ENCODE results near the gene COL18A1. TPM values are rescaled to one million over a fixed set of nuclear protein-coding genes. Genes with fewer than 3 reads are reported as not detected.

The COL18A1 gene
- total and polyA plus RNA-seq, 2 experiments from 2014 or later: 97.1 to 140 TPM

DNA sequence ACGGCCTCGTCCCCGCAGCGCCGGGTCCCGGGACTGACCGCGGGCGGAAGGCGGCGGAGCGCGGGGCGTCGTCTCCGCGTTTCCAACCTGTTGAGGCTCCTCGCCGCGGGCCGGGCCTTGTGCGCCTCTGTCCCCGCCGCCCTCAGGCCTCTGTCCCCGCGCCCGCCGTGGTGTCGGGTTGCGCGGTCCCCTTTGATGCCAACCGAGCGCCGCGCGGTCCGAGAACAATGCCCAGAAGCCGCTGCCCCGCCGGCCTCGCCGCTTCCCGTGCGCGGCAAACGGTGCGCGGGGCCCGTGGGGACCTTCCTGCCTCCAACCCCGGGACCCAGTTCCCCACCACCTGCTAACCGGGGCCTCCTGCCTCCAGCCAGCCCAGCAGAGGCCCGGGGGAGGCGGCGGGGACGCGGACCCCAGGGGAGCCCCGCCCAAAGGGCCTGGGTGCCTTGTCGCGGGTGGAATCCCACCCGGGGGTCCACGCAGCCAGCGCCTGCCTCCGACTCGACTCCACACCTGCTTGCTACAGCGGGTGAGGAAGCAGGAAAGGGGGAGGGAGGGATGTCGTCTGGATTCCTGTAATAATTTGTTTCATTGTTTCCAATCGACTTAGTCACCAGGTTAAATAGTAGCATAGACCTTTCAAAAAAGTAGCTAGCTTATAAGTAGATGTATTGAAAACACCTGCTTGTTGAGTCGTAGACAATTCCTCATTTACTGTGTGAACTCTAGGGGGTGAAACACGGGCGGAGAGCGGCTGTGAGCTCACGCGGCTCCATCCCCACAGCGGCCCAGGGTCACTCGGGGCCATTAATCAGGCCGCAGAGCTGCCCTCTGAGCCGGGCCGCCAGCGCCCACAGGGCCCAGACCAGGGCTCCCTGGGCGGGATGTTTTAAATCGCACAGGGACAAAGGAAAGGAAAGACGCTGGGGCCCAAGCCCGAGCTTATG is 1.1 kb downstream of the COL18A1 start:
- Histone ChIP-seq H3K27ac (peak overlapping the region; percentile 66), H3K4me2 (peak overlapping the region; percentile 94), H3K9me2 (replicated peaks; ENCODE audit: insufficient read depth) (no peaks in the 10 kb centered on the region), H3K9me3 (ENCODE audit: low read depth) (peaks cover 4% of the 10 kb centered on the region), H3K4me1 (ENCODE audit: insufficient read depth) (peaks cover 52% of the 10 kb centered on the region), H2AFZ (no peak overlapping the region), H3K4me3 (peak overlapping the region; percentile 39), H3K36me3 (replicated peaks; ENCODE audit: insufficient read depth, low read depth) (no peaks in the 10 kb centered on the region), H3K27me3 (no peaks in the 10 kb centered on the region), H4K20me1 (ENCODE audit: insufficient read depth, poor library complexity, severe bottlenecking) (no peaks in the 10 kb centered on the region), H3K79me2 (peaks cover 37% of the 10 kb centered on the region)
- DNase-seq (ENCODE audit: low spot score): peak; percentile 60
- TF ChIP-seq, protein P1, sequence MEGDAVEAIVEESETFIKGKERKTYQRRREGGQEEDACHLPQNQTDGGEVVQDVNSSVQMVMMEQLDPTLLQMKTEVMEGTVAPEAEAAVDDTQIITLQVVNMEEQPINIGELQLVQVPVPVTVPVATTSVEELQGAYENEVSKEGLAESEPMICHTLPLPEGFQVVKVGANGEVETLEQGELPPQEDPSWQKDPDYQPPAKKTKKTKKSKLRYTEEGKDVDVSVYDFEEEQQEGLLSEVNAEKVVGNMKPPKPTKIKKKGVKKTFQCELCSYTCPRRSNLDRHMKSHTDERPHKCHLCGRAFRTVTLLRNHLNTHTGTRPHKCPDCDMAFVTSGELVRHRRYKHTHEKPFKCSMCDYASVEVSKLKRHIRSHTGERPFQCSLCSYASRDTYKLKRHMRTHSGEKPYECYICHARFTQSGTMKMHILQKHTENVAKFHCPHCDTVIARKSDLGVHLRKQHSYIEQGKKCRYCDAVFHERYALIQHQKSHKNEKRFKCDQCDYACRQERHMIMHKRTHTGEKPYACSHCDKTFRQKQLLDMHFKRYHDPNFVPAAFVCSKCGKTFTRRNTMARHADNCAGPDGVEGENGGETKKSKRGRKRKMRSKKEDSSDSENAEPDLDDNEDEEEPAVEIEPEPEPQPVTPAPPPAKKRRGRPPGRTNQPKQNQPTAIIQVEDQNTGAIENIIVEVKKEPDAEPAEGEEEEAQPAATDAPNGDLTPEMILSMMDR (IDR thresholded peaks at IDR 0.05; ENCODE audit: poor library complexity): no peak
- TF ChIP-seq EZH2phosphoT487 (IDR thresholded peaks at IDR 0.05; ENCODE audit: low read depth, severe bottlenecking, unreplicated experiment) (no peak), EZH2 (IDR thresholded peaks at IDR 0.05; ENCODE audit: borderline replicate concordance) (peak; percentile 31)
- 11% methylated on average over 50 of the region's 83 CpGs for WGBS (ENCODE audit: low lambda C conversion rate, missing lambda C conversion rate)

DNA sequence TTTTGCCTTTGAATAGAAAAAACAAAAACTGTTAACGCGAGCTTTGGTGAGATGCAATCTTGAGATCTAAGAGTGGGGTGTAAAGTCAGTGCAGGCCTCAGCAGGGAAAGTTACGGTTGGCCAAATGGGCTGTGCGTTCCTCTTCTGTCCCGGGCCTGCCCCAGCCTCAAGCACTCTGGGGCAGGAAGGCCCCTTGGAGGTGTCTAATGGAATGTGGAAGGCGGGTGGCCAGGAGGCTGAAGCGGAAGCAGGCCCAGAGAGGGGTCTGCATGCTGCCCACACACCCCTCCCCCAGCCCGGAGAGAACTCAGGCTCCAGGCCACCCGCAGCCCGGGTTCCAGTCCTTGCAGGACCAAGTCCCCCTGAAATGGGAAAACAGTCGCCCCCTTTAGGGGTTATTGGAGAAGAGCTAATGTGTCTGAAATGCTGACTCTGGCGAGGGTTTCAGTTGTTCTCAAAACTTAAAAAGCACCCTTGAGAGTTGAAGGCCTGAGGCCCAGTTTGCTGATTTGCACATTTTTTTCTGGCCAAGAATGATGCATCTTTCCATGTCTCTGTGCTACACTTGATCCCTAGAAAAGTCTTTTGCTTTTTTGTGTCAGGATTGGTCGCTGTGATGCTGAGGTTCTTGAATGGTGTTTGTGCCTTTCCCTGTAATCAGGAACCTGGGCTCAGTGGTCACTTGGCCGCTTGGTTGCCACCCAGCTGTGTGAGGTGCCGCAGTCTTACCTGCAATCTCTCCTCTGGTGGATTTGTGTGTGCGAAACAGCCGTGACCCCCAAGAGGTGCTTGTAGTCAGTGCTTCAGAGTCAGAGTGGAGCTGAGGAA is 2.0 kb downstream of the COL18A1 start:
- no peaks in the 10 kb centered on the region for H3K36me3 ChIP-seq (replicated peaks; ENCODE audit: insufficient read depth, low read depth)
- no peaks in the 10 kb centered on the region for H3K9me3 ChIP-seq (ENCODE audit: low read depth)
- no peak for DNase-seq (ENCODE audit: low spot score)
- H3K9me2 ChIP-seq (replicated peaks; ENCODE audit: insufficient read depth): no peaks in the 10 kb centered on the region
- H3K4me1 ChIP-seq (ENCODE audit: insufficient read depth): peaks cover 59% of the 10 kb centered on the region
- H3K27me3 ChIP-seq: no peaks in the 10 kb centered on the region
- no peak overlapping the region for H2AFZ ChIP-seq
- H3K4me3 ChIP-seq: no peak overlapping the region
- 64% methylated on average over 17 of the region's 17 CpGs for WGBS (ENCODE audit: low lambda C conversion rate, missing lambda C conversion rate)
- peak overlapping the region; percentile 66 for H3K27ac ChIP-seq
- H3K79me2 ChIP-seq: peaks cover 41% of the 10 kb centered on the region
- H4K20me1 ChIP-seq (ENCODE audit: insufficient read depth, poor library complexity, severe bottlenecking): no peaks in the 10 kb centered on the region
- H3K4me2 ChIP-seq: peak overlapping the region; percentile 94
- no peak for TF ChIP-seq EZH2phosphoT487 (IDR thresholded peaks at IDR 0.05; ENCODE audit: low read depth, severe bottlenecking, unreplicated experiment)
- TF ChIP-seq, protein P1 (IDR thresholded peaks at IDR 0.05; ENCODE audit: poor library complexity): peak; percentile 10

DNA sequence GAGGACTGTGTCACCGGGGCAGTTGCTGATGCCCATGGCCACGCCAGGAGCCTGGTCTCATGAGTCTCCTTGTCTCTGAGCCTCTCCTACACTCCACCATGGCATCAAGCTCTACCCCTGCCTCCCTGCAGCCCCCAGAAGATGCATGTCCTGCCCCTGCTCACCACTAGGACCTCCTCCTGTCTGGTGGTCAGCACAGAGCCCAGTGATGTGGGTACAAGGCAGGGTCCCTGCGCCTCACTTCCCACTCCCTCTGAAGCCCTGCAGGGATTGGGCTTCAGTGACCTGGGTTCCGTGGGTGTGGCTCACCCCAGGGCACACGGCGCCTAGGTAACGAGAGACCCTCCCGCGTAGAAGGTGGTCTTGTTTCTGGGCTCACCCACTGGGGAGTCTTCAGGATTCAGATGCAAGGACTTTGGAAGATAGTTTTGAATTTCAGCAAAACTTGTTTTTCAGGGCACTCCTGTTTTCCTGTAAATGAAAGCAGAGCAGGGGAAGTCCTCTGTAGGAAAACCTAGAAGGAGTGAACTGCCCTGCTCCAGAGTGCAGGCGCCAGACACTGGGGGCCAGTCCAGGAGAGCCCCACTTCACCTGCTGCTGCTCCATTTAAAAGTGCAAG is 2.8 kb downstream of the COL18A1 start:
- H3K27ac ChIP-seq: no peak overlapping the region
- H3K36me3 ChIP-seq (replicated peaks; ENCODE audit: insufficient read depth, low read depth): no peaks in the 10 kb centered on the region
- no peaks in the 10 kb centered on the region for H3K9me3 ChIP-seq (ENCODE audit: low read depth)
- peaks cover 48% of the 10 kb centered on the region for H3K79me2 ChIP-seq
- H3K4me1 ChIP-seq (ENCODE audit: insufficient read depth): peaks cover 59% of the 10 kb centered on the region
- peaks cover 2% of the 10 kb centered on the region for H4K20me1 ChIP-seq (ENCODE audit: insufficient read depth, poor library complexity, severe bottlenecking)
- no peaks in the 10 kb centered on the region for H3K27me3 ChIP-seq
- 72% methylated on average over 10 of the region's 10 CpGs for WGBS (ENCODE audit: low lambda C conversion rate, missing lambda C conversion rate)
- no peak overlapping the region for H2AFZ ChIP-seq
- H3K9me2 ChIP-seq (replicated peaks; ENCODE audit: insufficient read depth): no peaks in the 10 kb centered on the region
- TF ChIP-seq EZH2 (IDR thresholded peaks at IDR 0.05; ENCODE audit: borderline replicate concordance): no peak
- no peak for TF ChIP-seq EZH2phosphoT487 (IDR thresholded peaks at IDR 0.05; ENCODE audit: low read depth, severe bottlenecking, unreplicated experiment)
- TF ChIP-seq, protein P1 (IDR thresholded peaks at IDR 0.05; ENCODE audit: poor library complexity): no peak
- H3K4me2 ChIP-seq: peak overlapping the region; percentile 94
- H3K4me3 ChIP-seq: no peak overlapping the region
- no peak for DNase-seq (ENCODE audit: low spot score)

Measured in hepatocyte (in vitro differentiated cells).